GM19025 (cell line): Measurements from ENCODE around the gene PRPF19.
"Not testable (repeated sequence)": the region's sequence is repeated elsewhere in the genome, so short reads cannot be mapped to it uniquely, and the experiment has no call there.

ENCODE experiments used
- ATAC-seq: cut with Tn5 transposase; IDR thresholded peaks from one replicate; pipeline ENCODE4 v1.9.1; 2021; ENCODE audit warnings: mild to moderate bottlenecking, low read depth, moderate library complexity; ENCODE audit not compliant: unreplicated experiment

PRPF19 gene

GRCh38 chr11:60910281-60910687 lies 3.9 kb upstream of the PRPF19 start:
- ATAC-seq = peak; percentile 32

GRCh38 chr11:60909680-60910280 lies 3.4 kb upstream of the PRPF19 start:
- ATAC-seq = not testable (repeated sequence)

GRCh38 chr11:60908803-60909202 lies 2.4 kb upstream of the PRPF19 start:
- no peak for ATAC-seq

- no peak for ATAC-seq
These were observed 753 bp downstream of the PRPF19 start for GRCh38 chr11:60905551-60906113.

GRCh38 chr11:60905047-60905446 lies 1.3 kb downstream of the PRPF19 start:
- no peak for ATAC-seq

- ATAC-seq = no peak
These were observed 3.8 kb downstream of the PRPF19 start for GRCh38 chr11:60902625-60903024.

GRCh38 chr11:60900673-60901404 lies 5.5 kb downstream of the PRPF19 start:
- ATAC-seq = no peak

- no peak for ATAC-seq
These were observed 6.4 kb downstream of the PRPF19 start for GRCh38 chr11:60899977-60900376.

GRCh38 chr11:60899046-60899936 lies 7.1 kb downstream of the PRPF19 start:
- no peak for ATAC-seq

GRCh38 chr11:60897496-60897895 lies 8.9 kb downstream of the PRPF19 start:
- ATAC-seq = no peak

GRCh38 chr11:60895687-60896086 lies 10.7 kb downstream of the PRPF19 start:
- no peak for ATAC-seq

GRCh38 chr11:60891103-60891741 lies 15.2 kb downstream of the PRPF19 start:
- no peak for ATAC-seq

GRCh38 chr11:60890696-60891095 lies 15.7 kb downstream of the PRPF19 start:
- no peak for ATAC-seq

GRCh38 chr11:60889869-60890311 lies 16.5 kb downstream of the PRPF19 start:
- ATAC-seq = no peak

GRCh38 chr11:60887556-60887955 lies 18.8 kb downstream of the PRPF19 start:
- ATAC-seq = no peak

GRCh38 chr11:60880643-60881282 lies 25.6 kb downstream of the PRPF19 start:
- ATAC-seq = no peak

GRCh38 chr11:60879971-60880588 lies 26.3 kb downstream of the PRPF19 start:
- no peak for ATAC-seq

- ATAC-seq = no peak
These were observed 27.3 kb downstream of the PRPF19 start for GRCh38 chr11:60879104-60879503.
